Measurements from ENCODE around the gene HFM1.

Gene HFM1

DNA sequence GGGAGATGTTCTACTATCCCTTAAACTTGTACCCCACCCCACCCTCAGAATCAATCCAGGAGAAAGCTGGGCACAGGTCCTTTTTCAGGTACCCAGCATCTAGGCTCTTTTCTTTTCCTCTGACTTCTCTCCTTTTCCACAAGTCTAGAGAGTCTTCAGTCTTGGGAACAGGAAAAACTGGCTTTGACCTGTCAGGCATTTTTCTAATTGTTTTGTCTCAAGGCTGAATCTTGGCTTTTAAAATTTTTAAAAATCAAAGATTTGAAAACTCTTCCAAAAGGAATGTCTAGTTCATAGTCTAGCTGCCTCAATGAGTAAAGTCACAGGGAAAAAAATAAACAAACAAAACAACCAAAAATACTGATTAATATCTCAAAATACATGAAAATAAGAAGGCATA is 161.5 kb downstream of the HFM1 start:
- DNase-seq (ENCODE audit: low spot score) = no peak

DNA sequence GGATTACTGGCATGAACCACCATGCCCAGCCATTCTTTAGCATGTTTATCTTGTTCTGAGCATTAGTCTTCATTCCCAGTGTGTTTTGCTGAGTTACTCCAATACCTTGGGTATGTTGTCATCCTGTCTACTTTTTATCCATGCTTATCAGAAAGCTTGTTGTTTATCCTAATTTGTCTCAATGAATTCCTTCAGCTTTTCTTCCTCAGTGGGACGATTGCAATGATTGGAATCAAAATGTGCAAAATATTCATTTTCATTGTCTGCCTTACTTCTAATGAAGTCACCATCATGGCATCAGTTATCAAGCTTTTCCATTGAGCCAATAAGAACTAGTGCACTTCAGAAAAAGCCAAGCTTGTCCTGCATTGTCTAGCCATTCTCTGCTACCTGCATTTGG is 170.5 kb downstream of the HFM1 start:
- DNase-seq (ENCODE audit: low spot score) = no peak

DNA sequence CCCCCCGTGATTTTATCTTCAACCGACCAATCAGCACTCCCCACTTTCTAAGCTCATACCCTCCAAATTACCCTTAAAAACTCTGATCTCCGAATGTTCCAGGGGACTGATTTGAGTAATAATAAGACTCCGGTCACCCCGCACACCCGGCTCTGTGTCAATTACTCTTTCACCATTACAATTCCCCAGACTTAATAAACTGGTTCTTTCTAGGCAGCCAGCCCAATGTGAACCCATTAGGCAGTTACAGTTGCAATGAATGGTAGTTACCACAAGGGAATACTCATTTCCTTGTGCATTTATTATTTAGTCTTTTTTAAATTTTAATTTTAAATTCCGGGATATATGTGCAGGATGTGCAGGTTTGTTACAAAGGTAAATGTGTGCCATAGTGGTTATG is 177.9 kb downstream of the HFM1 start:
- no peak for DNase-seq (ENCODE audit: low spot score)

DNA sequence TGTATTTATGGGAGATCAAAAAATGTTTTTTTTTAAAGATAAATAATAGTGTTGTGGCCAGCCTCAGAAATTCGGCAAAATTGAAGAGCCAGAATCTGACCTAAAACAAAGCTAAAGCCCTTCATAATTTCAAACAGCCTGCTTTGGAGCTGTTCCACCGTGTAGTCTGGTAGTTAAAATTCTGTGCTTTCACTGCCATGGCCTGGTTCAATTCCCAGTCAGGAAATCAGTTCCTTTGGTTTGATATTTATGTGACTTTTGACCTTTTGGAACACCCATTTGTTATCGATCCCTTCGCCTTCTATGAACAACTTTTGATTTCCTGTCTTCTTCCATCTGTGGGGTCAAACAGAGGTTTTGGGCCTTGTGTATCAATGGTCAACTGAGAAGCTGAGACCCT is 179.8 kb downstream of the HFM1 start:
- DNase-seq (ENCODE audit: low spot score) = no peak

DNA sequence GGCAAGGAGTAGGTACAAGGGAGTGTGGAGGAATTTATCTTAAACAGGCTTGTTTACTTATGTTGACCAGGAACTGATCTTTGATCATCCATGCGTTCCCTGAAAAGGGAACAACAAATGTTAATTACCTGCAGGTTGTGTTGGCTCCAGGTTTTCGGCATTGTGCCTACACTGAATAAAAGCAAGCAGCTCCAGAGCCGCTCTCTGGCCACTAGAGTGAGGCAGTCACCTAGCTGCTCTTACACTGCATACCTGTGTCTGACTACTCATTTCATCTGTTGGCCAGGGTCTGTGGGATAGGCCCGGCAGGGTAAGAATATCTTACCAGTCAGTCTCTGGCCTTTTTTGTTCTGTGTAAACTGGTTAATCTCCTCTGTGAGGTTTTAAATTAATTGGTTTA is 183.6 kb downstream of the HFM1 start:
- no peak for DNase-seq (ENCODE audit: low spot score)

DNA sequence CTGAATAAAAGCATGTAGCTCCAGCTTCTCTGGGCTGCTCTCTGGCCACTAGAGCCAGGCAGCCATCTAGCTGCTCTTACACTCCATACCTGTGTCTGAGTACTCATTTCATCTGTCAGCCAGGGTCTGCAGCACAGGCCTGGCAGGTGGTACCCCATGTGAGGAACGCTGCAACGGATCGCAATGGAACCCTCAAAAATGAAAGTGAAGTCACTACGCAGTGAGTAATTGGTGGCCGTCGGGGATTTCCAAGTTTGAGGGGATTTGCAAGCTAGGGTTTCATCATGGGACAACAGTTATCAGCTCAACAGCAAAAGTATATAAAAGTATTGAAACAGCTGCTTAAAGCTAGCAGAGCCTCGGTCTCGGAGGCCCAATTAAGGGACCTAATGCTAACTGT is 186.7 kb downstream of the HFM1 start:
- DNase-seq (ENCODE audit: low spot score) = no peak
